NCI-H82 (cell line): ENCODE results near the gene FNDC3B.

Source experiments
- DNase-seq: peaks from one replicate; lab custom pipeline; 2025; lab: John Stamatoyannopoulos, UW

FNDC3B gene

DNA sequence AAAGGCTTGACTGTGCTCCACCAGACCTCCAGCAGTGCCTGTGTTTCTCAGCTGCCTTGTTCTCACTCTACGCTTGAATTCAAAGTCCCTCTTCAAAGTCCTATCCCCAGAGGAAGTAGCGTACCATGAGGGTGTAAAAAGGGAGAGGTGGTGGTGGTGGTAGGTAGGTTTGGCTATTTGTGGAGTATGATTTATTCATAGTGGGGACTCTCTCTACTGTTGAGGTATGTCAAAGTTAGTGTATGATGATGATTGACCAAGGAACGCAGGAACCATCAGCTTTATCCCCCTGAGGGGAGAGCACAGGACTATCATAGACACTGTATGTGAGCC, 271.0 kb downstream of the FNDC3B start:
- no peak for DNase-seq

DNA sequence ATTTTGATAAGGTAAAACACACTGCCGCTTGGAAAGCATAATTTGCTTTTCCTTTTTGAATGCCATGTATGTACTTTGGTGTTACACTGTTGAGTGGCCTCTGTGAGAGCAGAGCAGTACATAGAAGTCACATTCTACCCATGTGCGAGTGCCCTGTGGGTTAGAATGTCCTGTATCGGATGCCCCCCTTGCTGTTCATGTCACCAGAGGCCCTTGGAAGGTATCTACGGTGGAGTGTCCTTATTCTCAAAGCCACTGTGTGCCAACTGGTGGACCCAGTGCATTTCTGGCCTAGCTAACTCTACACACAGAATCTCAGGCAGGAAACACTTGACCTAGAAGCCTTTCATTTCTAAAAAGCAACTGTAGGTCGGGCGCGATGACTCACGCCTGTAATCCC, 271.8 kb downstream of the FNDC3B start:
- DNase-seq = no peak

DNA sequence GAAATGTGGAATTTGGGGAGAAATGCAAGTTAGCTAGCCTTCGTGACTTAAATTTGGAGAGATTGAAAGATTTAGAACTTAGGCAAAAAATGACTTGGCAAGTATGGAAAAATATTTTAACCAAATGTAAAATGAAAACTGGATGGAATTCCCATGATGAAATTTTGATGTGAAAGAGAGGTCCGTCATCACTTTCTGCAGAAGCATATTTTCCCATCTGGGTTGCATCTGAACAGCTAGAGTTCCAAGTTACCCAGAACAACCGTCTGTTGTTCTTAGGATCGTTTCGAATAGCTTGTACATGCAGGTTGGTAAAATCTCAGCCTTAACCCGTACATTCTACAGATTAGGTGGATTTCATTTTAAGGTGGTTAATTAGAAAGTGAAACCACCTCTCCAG, 272.6 kb downstream of the FNDC3B start:
- no peak for DNase-seq

DNA sequence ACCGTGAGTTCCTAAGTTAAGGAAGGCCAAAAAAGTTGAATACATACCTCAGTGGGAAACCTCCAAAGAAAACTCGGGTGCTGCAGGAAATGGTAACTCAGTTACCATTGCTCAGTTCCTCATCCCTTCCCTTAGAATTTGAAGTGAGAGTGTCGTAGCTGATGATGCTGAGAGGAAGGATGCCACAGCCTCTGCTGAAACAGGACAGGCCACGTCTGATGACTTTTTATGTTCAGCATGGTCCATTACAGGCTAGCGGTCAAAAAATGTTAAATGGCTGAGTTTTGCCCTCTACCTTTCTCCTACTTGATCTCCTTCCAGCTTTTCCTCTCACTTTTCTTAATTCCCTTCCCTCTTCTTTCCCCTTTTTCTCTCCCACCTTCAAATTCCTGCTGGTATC, 273.3 kb downstream of the FNDC3B start:
- no peak for DNase-seq

DNA sequence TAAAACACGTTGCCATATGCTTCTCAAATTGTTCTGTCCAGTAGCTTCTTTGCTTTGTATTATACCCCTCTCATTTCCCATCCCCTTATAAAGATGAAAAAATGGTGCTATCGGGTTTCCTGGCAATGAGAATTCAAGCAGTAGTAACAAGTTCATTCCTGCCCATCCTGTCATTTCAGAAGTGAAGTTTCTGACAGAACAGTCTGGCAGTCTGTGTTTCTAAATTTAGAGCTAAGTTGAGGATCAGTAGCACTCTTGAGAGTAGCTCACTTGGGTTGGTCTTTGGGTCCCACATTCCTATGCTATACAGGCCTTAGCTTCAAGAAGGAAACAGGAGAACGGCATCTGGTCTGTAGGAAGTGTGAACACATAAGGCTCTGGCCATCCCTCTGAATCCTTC, 274.3 kb downstream of the FNDC3B start:
- DNase-seq = no peak

DNA sequence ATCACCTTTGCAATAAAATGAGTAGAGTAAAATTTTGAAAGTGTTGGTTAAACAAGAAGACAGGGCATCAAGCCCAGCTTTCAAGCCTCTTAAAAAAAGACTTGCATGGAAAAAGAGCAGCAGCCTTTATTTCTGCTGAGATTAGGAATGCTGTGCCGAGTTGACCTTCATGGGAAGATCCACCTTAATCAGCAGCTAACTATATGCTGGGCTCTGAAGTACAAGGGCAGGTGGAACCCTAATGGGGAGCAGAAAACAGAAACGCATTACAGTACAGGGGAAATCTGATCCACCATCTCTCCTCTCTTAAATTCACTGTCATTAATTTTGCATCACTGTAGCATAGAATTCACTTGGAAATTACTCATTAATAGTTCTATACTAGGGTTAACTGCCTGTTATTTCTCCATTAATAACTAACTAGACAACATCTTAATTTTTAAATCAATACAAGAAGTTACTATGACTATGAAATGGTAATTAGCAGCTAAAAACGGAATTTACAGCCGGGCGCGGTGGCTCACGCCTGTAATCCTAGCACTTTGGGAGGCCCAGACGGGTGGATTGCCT, 275.3 kb downstream of the FNDC3B start:
- no peak for DNase-seq

DNA sequence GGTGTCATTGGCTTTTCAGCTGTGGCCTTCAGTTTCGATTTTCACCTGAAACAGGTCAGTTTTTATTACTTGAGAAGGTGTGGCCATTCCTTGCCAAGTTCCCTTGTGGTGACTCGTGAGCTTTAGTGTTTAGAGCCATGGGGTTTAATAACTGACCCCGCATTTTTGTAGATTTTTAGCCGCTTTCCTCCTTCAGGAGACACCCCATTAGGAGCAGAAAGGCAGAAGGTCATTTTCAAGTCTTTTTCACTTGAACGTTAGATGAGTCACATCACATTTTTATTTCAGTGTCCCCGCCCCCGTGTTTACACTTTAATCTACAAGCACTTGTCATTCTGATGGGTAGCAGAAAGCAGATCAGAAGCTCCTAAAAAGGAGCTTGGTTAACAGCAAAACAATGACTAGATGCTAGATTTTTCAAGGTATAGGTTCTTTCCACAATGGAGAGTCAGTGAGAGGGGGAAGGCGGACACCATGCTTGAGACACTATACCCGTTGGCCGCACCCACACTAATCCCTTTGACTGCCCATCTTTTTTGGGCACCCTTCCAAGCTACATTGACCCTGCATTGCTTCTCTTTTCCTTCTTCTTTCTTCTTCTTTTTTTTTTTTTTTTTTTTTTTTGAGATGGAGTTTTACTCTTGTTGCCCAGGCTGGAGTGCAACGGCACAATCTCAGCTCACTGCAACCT, 276.2 kb downstream of the FNDC3B start:
- no peak for DNase-seq

DNA sequence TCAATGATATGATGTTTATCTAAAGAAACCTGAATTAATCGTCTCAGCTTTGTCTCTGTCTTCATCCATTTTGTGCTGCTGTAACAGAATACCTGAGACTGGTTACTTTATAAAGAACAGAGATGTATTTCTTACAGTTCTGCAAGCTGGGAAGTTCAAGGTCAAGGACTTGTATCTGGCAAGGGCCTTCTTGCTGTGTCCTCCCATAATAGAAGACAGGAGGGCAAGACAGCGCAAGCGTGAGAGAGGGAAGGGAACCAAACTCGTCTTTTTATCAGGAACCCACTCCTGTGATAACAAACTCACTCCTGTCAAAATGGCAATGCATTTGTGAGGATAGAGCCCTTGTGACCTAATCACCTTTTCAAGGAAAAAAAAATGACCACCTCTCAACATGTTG, 277.4 kb downstream of the FNDC3B start:
- DNase-seq = no peak

DNA sequence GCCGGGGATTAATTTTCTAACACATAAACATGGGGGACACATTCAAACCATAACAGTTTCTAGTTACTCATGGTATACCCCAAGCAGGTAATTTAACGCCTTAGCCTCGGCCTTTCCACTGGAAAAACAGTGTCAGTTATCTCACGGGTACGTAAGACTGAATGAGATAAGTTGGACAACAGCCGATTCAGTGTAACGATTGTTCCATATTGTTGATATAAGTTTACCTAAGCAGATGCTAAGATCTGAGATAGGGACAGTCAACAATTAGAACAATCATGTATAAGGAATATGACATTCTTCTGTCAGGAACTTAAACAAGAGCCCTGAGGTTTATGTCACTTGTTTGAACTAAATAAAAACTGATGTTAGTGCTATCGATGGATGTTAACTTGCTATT, 278.1 kb downstream of the FNDC3B start:
- no peak for DNase-seq

DNA sequence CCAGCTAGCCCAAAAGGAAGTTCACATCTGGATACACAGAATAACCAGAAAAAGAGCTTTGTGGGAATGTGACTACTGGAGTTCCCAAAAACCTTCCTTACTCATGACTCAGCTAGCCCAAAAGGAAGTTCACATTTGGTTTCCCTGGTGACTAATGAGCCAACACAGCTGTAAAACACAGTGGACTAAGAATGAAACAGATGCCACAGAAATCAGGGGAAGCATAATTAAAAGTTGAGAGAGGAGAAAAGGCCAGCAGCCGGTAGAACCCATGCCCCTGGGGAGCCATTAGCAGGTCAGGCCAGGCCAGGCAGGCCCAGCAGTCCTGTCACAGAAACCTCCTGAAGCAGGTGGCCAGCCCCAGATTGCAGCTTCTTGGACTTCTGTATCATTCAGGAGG, 278.6 kb downstream of the FNDC3B start:
- peak; percentile 98 for DNase-seq

DNA sequence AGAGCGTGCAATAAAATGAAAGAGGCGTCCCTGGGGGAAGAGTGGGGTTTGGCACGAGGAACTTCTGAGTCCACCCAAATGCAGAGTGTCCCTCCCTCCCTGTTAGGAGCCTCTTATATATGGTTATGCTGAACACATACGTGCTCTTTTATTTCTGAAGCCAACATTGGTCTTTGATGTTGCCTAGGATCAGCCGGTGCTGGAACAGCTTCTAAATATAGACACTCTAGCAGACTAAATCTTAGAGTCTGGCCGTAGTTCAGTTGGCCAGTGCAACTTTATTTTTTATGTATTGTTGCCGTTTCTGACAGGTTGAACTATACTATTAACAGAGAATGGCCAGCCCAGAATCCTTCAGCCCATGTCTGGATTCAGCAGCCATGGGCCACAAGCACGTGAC, 280.2 kb downstream of the FNDC3B start:
- no peak for DNase-seq

DNA sequence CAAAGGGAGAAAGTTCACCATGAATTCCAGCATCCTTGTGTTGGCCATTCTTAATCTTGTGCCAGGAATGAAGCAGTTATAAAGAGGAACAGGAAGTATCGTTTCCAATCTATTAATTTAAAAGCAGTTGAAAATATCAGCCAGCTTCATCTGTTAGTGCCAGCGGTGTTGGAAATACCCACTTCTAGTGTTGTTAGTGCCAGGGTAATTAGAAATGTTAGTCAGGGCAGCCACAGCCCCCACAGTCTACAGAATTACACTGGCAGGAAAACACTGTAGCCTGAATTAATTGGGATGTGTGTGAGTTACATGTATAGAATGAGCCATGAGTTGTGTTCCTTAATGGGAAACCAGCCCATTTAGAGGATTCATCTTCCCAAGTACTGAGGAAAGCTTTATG, 281.1 kb downstream of the FNDC3B start:
- DNase-seq = no peak

DNA sequence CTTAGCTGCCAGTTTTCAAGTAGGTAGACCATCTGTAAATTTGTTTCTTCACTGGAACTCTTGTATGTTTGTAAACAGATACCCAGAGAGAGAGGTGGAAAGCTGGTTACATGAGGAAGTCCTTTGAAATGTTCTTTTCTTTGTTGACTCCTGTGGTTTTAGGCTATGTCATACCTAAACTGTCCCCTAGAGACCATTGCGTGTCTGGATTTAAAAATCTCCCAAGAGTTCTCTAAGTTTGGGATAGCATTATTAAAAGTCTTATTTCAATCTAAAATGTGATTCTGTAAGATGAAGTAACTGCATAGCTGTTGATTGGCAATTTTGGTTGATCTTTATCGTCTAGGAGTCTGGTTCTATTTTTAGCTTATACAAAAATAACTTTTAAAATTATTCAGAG, 281.7 kb downstream of the FNDC3B start:
- no peak for DNase-seq

DNA sequence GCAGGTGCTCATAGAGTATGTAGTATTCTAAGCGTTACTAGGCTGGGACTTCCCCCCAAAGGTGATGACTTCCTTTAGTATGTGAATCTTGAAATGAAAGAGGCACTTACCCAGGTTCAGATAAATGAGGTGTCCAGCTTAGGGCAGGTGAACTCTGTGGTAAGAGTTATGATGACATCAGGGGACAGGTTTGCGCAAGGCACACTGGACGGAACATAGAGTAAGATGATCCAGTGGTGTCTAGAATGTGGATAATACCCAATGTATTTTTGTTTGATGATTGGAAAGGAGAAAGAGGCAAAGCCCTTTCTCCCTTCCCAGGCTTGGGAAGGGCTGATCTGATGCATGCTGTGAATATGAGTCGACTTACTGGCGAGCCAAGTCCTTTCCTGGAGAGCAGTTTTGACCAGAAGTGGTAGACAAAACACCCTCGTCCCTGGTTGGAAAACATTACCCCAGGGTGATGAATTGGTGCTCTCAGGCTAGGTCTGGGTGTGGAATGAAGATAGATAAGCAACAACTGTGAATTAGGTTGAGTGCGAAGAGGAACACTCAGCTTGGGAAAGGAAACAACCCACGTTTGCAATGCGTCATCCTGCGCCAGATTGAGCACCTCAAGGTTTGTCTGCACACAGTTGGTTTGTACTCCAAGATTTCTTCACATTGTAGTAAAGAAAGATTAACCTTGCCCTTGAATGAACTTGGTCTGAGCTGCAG, 284.7 kb downstream of the FNDC3B start:
- no peak for DNase-seq

DNA sequence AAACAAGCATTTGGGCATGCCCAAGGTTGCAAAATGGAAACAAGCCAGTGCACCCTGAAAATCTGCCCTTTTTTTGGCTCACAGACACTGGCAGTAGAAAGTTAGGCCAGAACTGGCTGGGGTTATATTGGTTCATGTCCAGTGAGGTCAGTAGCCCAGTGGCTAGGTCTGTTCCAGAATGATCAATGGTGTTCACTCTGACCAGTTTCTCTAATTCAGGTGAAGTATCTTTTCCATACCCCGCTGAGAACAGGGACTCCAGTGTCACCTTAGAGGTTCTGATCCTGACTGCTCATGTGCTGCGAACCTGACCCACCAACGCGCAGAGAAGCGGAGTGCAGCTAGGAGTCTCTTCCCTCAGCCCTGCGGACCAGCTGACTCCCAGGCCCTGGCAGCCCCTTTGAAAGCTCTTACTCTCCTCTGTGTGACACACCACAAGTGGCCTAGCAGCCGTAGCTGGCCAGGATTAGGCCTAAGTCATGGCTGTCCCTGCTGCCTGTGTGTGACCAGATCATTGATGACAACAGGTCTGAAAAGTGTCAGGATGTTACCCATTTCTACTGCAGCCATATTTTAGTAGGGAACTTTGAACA, 285.3 kb downstream of the FNDC3B start:
- no peak for DNase-seq

DNA sequence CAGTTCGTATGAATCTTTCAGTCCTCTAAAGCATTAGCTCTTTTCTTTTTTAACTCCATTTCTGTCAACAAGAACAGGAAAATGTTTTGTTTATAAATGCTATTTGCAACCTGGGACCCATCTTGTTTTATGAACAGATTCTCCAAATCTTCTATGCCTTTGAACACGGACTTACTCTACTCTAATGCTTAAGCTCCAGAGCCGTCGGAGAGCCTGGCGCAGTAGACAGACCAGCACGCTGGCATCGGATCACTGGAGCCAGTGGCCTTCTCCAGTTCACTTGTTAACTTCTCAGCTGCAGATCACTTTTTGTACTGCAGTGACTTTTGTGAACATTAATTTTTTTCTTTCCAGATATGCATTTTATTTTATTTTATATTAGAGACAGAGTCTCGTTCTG, 286.1 kb downstream of the FNDC3B start:
- DNase-seq = no peak

DNA sequence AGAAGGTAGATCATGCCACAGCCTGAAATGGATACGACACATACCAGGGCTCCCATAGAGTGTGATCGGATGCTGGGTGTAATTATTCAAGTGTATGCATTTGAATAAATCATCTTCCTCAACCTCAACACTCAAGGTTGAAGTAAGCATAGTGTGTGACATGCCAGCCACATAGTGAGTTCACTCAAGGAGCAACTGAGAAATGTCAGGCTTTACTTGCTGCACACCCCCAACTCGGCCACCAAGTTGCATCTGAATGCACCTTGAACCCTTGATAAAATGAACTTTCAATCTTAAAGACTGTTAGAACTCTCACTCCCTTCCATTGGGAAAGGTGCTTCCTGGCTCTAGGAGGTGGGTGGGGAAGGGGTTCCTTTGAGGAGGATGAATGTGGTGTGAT, 287.6 kb downstream of the FNDC3B start:
- DNase-seq = no peak

DNA sequence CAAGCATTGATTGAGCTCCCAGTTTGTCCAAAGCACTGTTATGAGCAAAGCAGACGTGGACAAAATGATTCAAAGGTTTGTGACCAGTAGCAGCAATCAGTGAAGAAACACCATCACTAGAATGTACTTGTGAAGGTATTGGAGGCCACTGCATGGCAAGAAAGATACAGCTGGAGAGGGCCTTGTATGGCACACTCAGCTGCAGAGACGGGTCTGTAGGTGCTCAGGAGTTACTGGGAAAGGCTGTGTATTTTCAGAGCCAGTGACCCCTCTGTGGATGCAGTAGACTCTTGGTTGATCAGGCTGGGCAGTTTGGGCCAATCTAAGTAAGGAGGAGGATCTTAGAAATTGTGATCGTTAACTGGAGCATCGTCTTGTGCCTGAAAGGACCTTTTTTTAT, 288.9 kb downstream of the FNDC3B start:
- no peak for DNase-seq

DNA sequence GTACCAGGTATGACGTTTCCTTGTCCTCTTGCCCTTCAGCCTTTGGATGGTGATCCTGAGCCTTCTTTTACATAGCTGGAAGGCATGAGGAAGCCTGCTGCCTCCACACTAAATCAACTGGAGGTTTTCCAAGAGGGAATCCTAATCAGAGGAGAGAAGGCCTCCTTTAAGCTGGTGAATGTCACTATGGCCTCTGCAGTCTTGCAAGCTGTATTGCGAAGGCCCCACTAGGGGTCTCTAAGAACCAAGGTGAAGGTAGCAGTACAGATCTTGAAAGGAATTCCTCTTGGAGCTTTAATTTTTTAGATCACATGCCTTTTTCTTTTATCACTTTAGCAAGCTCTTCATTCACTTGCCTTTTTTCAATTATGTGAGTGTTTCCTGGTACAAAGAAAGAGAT, 289.7 kb downstream of the FNDC3B start:
- peak; percentile 32 for DNase-seq

DNA sequence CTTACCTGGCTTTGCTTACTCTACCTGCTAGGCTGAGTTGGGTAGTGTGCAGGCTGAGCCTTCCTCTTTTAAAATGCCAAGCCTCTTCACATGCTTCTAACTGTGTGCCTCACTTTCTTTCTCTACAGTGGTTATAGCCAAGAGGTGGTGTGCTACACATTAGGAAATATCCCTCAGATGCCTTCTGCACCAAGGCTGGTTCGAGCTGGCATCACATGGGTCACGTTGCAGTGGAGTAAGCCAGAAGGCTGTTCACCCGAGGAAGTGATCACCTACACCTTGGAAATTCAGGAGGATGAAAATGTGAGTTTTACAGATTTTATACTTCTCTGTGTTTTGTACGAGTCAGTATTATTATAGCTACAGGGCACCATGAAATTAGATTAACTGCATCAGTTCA, 291.0 kb downstream of the FNDC3B start:
- DNase-seq = no peak

DNA sequence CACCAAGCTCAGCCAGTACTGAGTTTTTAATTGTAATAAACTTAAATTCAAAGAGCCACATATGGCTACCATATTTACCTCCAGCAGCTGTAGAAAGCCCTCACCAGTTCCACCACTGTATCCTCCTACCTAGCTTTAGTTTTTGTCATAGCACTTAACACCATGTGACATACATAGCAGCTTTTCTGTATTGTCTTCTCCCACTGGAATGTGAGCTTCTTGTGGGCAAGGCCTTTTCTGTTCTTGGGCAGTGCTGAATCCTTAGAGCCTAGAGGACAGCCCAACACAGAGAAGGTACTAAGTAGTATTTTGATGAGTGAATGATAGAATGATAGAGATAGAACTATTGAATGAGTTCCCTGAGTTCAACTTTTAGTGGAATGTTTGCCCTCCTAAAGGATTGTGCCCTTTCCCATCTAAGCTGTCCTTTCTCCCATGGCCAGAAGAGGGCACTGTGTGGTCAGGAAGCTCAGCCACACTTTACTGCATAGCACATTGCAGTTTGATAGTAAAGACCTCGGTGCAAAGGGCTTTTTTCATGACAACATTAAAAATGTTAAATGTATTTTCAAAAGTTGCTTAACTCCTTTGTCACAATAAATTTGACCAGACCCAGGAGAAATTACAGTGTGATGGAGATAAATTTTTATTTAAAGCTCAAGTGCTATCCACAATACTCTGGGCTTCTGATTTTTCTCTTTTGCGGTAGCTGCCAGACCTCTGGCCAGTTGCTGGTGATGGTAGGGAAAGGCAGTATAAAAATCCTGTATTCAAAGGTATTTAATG, 293.1 kb downstream of the FNDC3B start:
- DNase-seq = peak; percentile 78

DNA sequence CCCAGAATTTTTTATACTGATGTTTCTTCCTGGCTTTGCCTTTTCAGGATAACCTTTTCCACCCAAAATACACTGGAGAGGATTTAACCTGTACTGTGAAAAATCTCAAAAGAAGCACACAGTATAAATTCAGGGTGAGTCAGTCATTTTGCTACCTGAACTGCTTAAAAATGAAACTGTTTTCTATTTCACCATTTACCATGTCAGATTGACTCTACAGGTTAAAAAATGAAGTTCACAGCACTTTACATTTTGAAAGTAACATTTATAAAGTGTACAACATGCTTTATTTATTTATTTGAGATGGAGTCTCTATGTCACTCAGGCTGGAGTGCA, 293.6 kb downstream of the FNDC3B start:
- no peak for DNase-seq
